Midbrain (tissue), 1 donor: ENCODE results near the gene SLC20A1.
A peak's percentile ranks its signal among the peaks of the same experiment; 100 is the strongest.

Experiments used
- DNase-seq: peaks from one replicate; lab custom pipeline; 2025; lab: John Stamatoyannopoulos, UW

The SLC20A1 gene

GRCh38 chr2:112626604-112627059 is 19.1 kb upstream of the SLC20A1 start:
- DNase-seq: peak; percentile 73

GRCh38 chr2:112627060-112628040 is 18.4 kb upstream of the SLC20A1 start:
- DNase-seq: no peak

- DNase-seq: no peak
Measured at GRCh38 chr2:112629224-112629623, 16.5 kb upstream of the SLC20A1 start.

GRCh38 chr2:112629823-112630222 is 15.9 kb upstream of the SLC20A1 start:
- DNase-seq: no peak

- DNase-seq: no peak
Measured at GRCh38 chr2:112630268-112630667, 15.5 kb upstream of the SLC20A1 start.

GRCh38 chr2:112633708-112634107 is 12.0 kb upstream of the SLC20A1 start:
- DNase-seq: no peak

GRCh38 chr2:112634153-112634873 is 11.4 kb upstream of the SLC20A1 start:
- DNase-seq: no peak

GRCh38 chr2:112634874-112635157 is 10.9 kb upstream of the SLC20A1 start:
- no peak for DNase-seq

- DNase-seq: no peak
Measured at GRCh38 chr2:112636605-112637288, 9.0 kb upstream of the SLC20A1 start.

- DNase-seq: no peak
Measured at GRCh38 chr2:112637289-112637660, 8.5 kb upstream of the SLC20A1 start.

GRCh38 chr2:112639936-112640335 is 5.8 kb upstream of the SLC20A1 start:
- DNase-seq: no peak

GRCh38 chr2:112640467-112640799 is 5.3 kb upstream of the SLC20A1 start:
- DNase-seq: no peak

- DNase-seq: no peak
Measured at GRCh38 chr2:112640800-112641675, 4.7 kb upstream of the SLC20A1 start.

- no peak for DNase-seq
Measured at GRCh38 chr2:112641701-112642100, 4.0 kb upstream of the SLC20A1 start.

- DNase-seq: no peak
Measured at GRCh38 chr2:112642561-112642960, 3.2 kb upstream of the SLC20A1 start.

- no peak for DNase-seq
Measured at GRCh38 chr2:112642966-112643365, 2.8 kb upstream of the SLC20A1 start.

- no peak for DNase-seq
Measured at GRCh38 chr2:112643488-112643887, 2.3 kb upstream of the SLC20A1 start.

- DNase-seq: no peak
Measured at GRCh38 chr2:112644155-112644932, 1.4 kb upstream of the SLC20A1 start.

- DNase-seq: no peak
Measured at GRCh38 chr2:112644933-112645309, 818 bp upstream of the SLC20A1 start.

GRCh38 chr2:112646102-112646719 is 472 bp downstream of the SLC20A1 start:
- DNase-seq: peak; percentile 54
